H1 (cell line): ENCODE data around the gene SLC66A2. TPM values are rescaled to one million over a fixed set of nuclear protein-coding genes. Genes with fewer than 3 reads are reported as not detected.
A peak's percentile ranks its signal among the peaks of the same experiment; 100 is the strongest.

ENCODE experiments used
- ATF2 ChIP-seq: IDR thresholded peaks from 2 replicates; pipeline ENCODE4 v1.6.1; 2012; ENCODE audit warnings: low read length, inconsistent platforms
- ATF3 ChIP-seq: IDR thresholded peaks from 2 replicates; pipeline ENCODE4 v1.6.1; 2011; ENCODE audit warnings: low read depth, mild to moderate bottlenecking, low read length; ENCODE audit not compliant: insufficient read depth
- BACH1 ChIP-seq: IDR thresholded peaks from 2 replicates; pipeline ENCODE4 v1.6.1; 2012; ENCODE audit warnings: low read length, improper control_type of control experiment
- CBX5 ChIP-seq: fragments of 300-800, 300-1000 bp; sonication (generic); IDR thresholded peaks from 2 replicates; pipeline ENCODE4 v1.7.1; 2016; ENCODE audit warnings: antibody characterized with exemption, low read length, low read depth
- CTCF ChIP-seq, 3 experiments: IDR thresholded peaks; 1 replicate in 2 of 3; 2 replicates in 1 of 3; pipeline versions ENCODE4 v1.5.1 to v1.6.1; 2011; ENCODE audit warnings: low read length in 3 of 3, mild to moderate bottlenecking in 3 of 3, inconsistent platforms in 2 of 3, low read depth in 1 of 3, moderate library complexity in 1 of 3; ENCODE audit not compliant: insufficient read depth in 1 of 3; ENCODE audit errors: control extremely low read depth in 1 of 3
- FOSL1 ChIP-seq: IDR thresholded peaks from 2 replicates; pipeline ENCODE4 v1.6.1; 2011; ENCODE audit warnings: mild to moderate bottlenecking, low read depth, low read length, moderate library complexity; ENCODE audit not compliant: insufficient read depth
- HDAC2 ChIP-seq, 2 experiments: fragments of 300-600 bp in 1 of 2; sonication (generic) in 1 of 2; IDR thresholded peaks; 2 replicates each; pipeline ENCODE4 v1.6.1; 2011 to 2012; ENCODE audit warnings: low read depth in 2 of 2, low read length in 2 of 2, mild to moderate bottlenecking in 2 of 2, moderate library complexity in 2 of 2, borderline replicate concordance in 1 of 2, inconsistent platforms in 1 of 2
- HDAC6 ChIP-seq: IDR thresholded peaks from one replicate; pipeline ENCODE4 v1.7.1; 2012; ENCODE audit warnings: low read depth, mild to moderate bottlenecking, inconsistent platforms, low read length, moderate library complexity
- MAX ChIP-seq: IDR thresholded peaks from 2 replicates; pipeline ENCODE4 v1.6.1; 2012; ENCODE audit warnings: inconsistent platforms
- PHF8 ChIP-seq: fragments of 200-600 bp; sonication (generic); conservative IDR thresholded peaks from 2 replicates; pipeline ENCODE4 v1.7.1; 2012; ENCODE audit warnings: low read depth, mild to moderate bottlenecking, inconsistent platforms, low read length, moderate library complexity
- POU5F1 ChIP-seq: IDR thresholded peaks from 2 replicates; pipeline ENCODE4 v1.6.1; 2011; ENCODE audit warnings: low read depth, mild to moderate bottlenecking, low read length, moderate library complexity
- RFX5 ChIP-seq: IDR thresholded peaks from 2 replicates; pipeline ENCODE4 v1.6.1; 2011; ENCODE audit warnings: low read depth, low read length, improper control_type of control experiment, borderline replicate concordance
- SIRT6 ChIP-seq: IDR thresholded peaks from one replicate; pipeline ENCODE4 v1.7.1; 2012; ENCODE audit warnings: low read length, inconsistent platforms
- SP2 ChIP-seq: IDR thresholded peaks from 2 replicates; pipeline ENCODE4 v1.6.1; 2012; ENCODE audit warnings: mild to moderate bottlenecking, low read length, inconsistent platforms
- SP4 ChIP-seq: IDR thresholded peaks from 2 replicates; pipeline ENCODE4 v1.6.1; 2012; ENCODE audit warnings: low read length, inconsistent platforms
- SUZ12 ChIP-seq: fragments of 200-600 bp; sonication (generic); IDR thresholded peaks from 2 replicates; pipeline ENCODE4 v1.6.1; 2012; ENCODE audit warnings: mild to moderate bottlenecking, inconsistent platforms, low read length, moderate library complexity, mixed read lengths
- TCF12 ChIP-seq: IDR thresholded peaks from 2 replicates; pipeline ENCODE4 v1.6.1; 2011; ENCODE audit warnings: low read depth, mild to moderate bottlenecking, low read length
- ZNF274 ChIP-seq: IDR thresholded peaks from 2 replicates; pipeline ENCODE4 v1.7.0; 2012; ENCODE audit warnings: low read length, borderline replicate concordance; ENCODE audit errors: extremely low read depth
- polyA plus RNA-seq, 7 experiments: library from polyadenylated mRNA; depleted of rRNA in 3 of 7; stranded (reverse) in 5 of 7; unstranded in 2 of 7; fragments of >200 nt in 5 of 7; fragments of 200-250 nt in 2 of 7; gene quantifications; 1 replicate in 5 of 7; 2 replicates in 1 of 7; 4 replicates in 1 of 7; pipeline versions ENCODE4 v1.2.1 to v1.2.3, GENCODE V29; 2011 to 2013; ENCODE audit warnings: missing spikeins in 2 of 7, mixed read lengths in 2 of 7
- total RNA-seq: library from RNA; stranded (reverse); fragmentation: NEBNext Ultra II Directional; extraction: Animal tissue kit (Norgen Biotek cat#: 25700); gene quantifications from 2 replicates; pipeline ENCODE4 v1.2.1, GENCODE V29; 2021

Gene SLC66A2
- total and polyA plus RNA-seq, 2 of the 8 experiments (the other 6 are each of a cell fraction or from before 2014, with no cell fraction given), result 15.0 to 18.9 TPM

- TF ChIP-seq CTCF (IDR thresholded peaks at IDR 0.05; ENCODE audit: control extremely low read depth in 1 of 3, insufficient read depth in 1 of 3, low read depth in 1 of 3, low read length in 3 of 3), result 0 out of 4 replicates have a peak, but pooled peaks of 1 of the 3 experiments have one; percentile 4
- TF ChIP-seq SP4, result no peak
- TF ChIP-seq HDAC2 (IDR thresholded peaks at IDR 0.05; ENCODE audit: borderline replicate concordance in 1 of 2, low read depth in 2 of 2, low read length in 2 of 2), result no peak; a peak in 1 of 4 replicates
- TF ChIP-seq ATF3, result no peak
- no peak for TF ChIP-seq MAX
- TF ChIP-seq ATF2, result no peak
- no peak for TF ChIP-seq SP2
- TF ChIP-seq TCF12, result no peak
- TF ChIP-seq SUZ12, result no peak; the same call in none of the 2 replicates
- peak; percentile 36; the same call in 1 of the 2 replicates for TF ChIP-seq BACH1
- TF ChIP-seq POU5F1, result no peak
- no peak for TF ChIP-seq CBX5
- no peak for TF ChIP-seq ZNF274
- TF ChIP-seq FOSL1, result peak; percentile 91
- no peak for TF ChIP-seq RFX5
- TF ChIP-seq HDAC6, result no peak
- no peak for TF ChIP-seq SIRT6
- no peak for TF ChIP-seq PHF8
Observed at GRCh38 chr18:79951545-79952455, at the start of gene SLC66A2 (continued).
